ENCODE results near the gene CFAP46. TPM values are rescaled to one million over a fixed set of nuclear protein-coding genes. Genes with fewer than 3 reads are reported as not detected.

The CFAP46 gene
- total RNA-seq, 1 donor from 2014 or later = 15.4 TPM

DNA sequence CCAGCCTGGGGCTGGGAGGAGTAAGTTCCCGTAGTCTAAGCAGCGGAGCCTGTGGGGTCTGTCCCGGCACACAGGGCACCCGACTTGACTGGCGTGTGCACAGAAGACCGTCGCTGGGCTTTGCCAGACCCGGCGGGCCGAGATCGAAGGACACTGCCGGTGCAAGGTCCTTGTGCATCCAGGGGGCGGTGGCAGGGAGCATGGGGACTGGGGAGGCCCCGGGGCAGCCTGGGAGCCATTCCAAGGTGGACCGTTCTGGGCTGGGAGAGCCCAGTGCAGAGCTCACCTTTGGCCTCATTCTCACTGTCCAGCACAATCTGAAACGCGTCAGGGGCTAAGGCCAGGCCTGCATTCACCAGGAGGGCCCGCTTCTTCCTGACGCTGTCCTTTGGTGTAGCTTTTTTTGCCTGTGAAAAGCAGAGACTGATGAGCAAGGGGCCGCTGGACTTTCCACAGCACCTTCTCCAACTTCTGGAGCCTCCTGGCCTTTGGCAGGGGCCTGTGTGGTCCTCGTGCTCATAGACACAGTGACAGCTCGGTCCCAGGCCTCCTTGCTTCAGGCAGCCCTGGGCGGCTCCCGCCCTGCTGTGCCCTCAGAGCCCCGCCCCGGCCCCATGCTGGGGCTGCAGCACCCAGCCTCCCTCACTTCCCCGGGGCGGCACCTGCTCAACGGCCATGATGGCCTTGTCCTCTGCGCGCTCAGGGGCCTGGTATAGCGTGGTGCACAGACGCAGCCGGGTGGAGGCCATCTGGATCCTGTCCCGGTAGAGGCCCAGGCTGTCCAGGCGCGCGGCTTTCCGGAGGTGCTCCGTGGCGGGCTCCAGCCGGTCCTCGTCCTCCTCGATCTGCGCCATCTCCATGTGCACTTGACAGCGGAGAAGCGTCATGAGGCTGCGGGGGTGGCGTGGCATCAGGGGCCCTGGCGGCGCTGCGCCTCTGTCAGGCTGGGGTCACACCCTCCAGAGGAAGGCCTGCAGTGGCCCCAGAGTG lies 20.3 kb downstream of the CFAP46 start:
- Mint-ChIP-seq H3K4me1 (ENCODE audit: low read depth) (no peaks in the 10 kb centered on the region), H3K27me3 (no peaks in the 10 kb centered on the region), H3K36me3 (ENCODE audit: insufficient read depth) (peaks cover 3% of the 10 kb centered on the region), H3K9me3 (ENCODE audit: low read depth) (no peaks in the 10 kb centered on the region), H3K4me3 (ENCODE audit: low read depth) (no peak overlapping the region), H3K27ac (no peak overlapping the region)
- DNase-seq (ENCODE audit: low spot score, unreplicated experiment) = no peak
- no peak for TF ChIP-seq CTCF (IDR thresholded peaks at IDR 0.05; ENCODE audit: unreplicated experiment)

DNA sequence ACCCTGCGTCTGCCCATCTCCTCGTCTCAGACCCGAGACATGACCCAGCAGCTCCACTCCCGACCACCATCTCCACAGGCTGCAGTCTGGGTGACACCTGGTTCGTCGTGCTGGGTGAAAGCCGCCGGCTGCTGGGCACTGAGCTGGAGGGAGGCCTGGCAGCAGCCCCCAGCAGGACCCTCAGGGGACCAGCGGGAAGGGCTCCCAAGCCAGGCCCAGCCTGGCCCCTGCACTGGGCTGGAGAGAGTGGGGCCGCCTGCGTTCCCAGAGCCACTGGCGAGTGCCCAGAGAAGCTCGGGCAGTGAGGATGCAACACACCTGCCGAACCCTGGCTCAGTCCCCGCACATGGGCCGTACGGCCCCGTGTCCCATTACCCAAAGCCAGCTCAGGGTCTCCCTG lies 21.3 kb downstream of the CFAP46 start:
- Mint-ChIP-seq H3K27ac (no peak overlapping the region), H3K4me1 (ENCODE audit: low read depth) (no peaks in the 10 kb centered on the region), H3K36me3 (ENCODE audit: insufficient read depth) (peaks cover 2% of the 10 kb centered on the region), H3K27me3 (no peaks in the 10 kb centered on the region), H3K9me3 (ENCODE audit: low read depth) (no peaks in the 10 kb centered on the region), H3K4me3 (ENCODE audit: low read depth) (no peak overlapping the region)
- TF ChIP-seq CTCF (IDR thresholded peaks at IDR 0.05; ENCODE audit: unreplicated experiment) = no peak
- no peak for DNase-seq (ENCODE audit: low spot score, unreplicated experiment)

DNA sequence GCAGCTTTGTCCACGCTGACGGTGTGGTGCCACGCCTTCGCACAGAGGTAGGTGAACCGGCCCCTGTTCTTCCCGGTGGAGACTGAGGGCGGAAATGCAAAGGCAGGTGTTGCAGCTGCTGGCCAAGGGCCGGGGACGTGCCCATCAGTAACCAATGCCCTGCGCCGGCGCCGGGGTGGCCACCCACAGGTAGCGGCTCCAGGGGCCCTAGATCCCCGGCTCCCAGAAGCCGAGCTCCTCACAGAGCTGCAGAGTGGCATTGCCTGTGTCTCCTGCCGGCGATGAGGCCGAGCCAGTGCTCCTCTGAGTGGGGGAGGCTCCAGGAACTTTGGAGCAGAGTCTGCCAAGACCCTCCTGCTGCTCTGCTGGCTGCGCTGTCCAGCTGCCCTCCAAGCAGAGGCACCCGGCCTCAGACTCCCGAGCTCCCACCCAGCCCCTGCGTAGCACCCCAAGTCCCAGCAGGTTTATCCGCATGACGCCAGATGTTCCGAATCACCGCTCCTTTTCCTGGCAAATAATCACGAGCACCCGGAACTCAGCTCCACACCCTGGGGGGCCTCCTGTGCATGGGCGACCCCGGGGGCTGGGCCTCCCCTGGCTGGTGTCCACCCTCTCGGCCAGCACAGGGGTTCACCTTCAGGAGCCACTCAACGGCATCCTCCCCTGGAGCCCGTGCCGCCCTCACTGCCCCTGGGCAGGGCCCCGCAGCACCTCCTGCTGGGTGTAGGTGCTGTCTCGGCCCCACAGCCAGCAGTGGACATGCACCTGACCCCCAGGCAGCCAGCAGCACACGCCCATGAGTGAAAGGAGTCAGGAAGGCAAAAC lies 22.1 kb downstream of the CFAP46 start:
- no peak for DNase-seq (ENCODE audit: low spot score, unreplicated experiment)
- no peak for TF ChIP-seq CTCF (IDR thresholded peaks at IDR 0.05; ENCODE audit: unreplicated experiment)
- Mint-ChIP-seq H3K4me3 (ENCODE audit: low read depth) (no peak overlapping the region), H3K4me1 (ENCODE audit: low read depth) (no peaks in the 10 kb centered on the region), H3K27ac (no peak overlapping the region), H3K9me3 (ENCODE audit: low read depth) (no peaks in the 10 kb centered on the region), H3K36me3 (ENCODE audit: insufficient read depth) (peaks cover 2% of the 10 kb centered on the region), H3K27me3 (no peaks in the 10 kb centered on the region)

- Mint-ChIP-seq H3K4me1 (ENCODE audit: low read depth) (no peaks in the 10 kb centered on the region), H3K36me3 (ENCODE audit: insufficient read depth) (peaks cover 2% of the 10 kb centered on the region), H3K4me3 (ENCODE audit: low read depth) (no peak overlapping the region), H3K27ac (no peak overlapping the region), H3K9me3 (ENCODE audit: low read depth) (no peaks in the 10 kb centered on the region), H3K27me3 (no peaks in the 10 kb centered on the region)
- no peak for DNase-seq (ENCODE audit: low spot score, unreplicated experiment)
- TF ChIP-seq CTCF (IDR thresholded peaks at IDR 0.05; ENCODE audit: unreplicated experiment) = no peak
Measured at GRCh38 chr10:132919374-132920100, 22.8 kb downstream of the CFAP46 start.
